Omental fat pad (tissue), 4 donors: ENCODE data around the gene SCRN1. TPM values are rescaled to one million over a fixed set of nuclear protein-coding genes. Genes with fewer than 3 reads are reported as not detected.

ENCODE experiments used
- ATAC-seq: fragments of 150-250 bp; one replicate; pipeline ENCODE4 v1.9.1; 2016; ENCODE audit warnings: mild to moderate bottlenecking, moderate library complexity; ENCODE audit not compliant: low FRiP score
- DNase-seq: peaks from one replicate; pipeline ENCODE4 v3.0.0-alpha.2; 2019; ENCODE audit warnings: low spot score
- total RNA-seq, 4 donors: library from RNA; depleted of rRNA; stranded (reverse); fragments of >200 nt; gene quantifications; one replicate each; pipeline ENCODE4 v1.1.0, GENCODE V29; 2016
- TF ChIP-seq, protein P1 (sequence below), 3 donors: fragments of 450-650 bp; IDR thresholded peaks; one replicate each; pipeline ENCODE4 v1.5.1; 2016 to 2017; ENCODE audit warnings: antibody characterized with exemption in 3 of 3, mild to moderate bottlenecking in 3 of 3, moderate library complexity in 2 of 3

SCRN1 gene
- total RNA-seq, 4 donors from 2014 or later: 19.7 to 43.1 (median 31.0) TPM

DNA sequence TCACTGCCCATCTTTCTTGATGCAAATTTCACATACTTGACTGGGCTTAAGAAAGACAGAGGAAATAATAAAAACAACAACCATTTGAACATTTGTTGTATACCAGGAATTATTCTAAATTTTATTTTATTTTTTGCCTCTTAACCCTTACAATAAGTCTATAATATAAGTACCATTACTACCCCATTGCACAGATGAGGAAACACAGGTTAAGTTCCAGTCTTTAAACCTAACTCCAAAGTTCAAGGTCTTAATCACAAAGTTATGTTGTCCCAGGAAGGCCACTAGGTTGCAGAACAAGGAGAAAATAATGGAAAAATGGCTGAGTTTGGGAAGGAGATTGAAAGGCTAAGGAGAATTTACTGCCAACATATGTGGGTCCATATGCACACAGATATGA lies 33.4 kb upstream of the SCRN1 start:
- ATAC-seq: no peak
- TF ChIP-seq, protein P1, sequence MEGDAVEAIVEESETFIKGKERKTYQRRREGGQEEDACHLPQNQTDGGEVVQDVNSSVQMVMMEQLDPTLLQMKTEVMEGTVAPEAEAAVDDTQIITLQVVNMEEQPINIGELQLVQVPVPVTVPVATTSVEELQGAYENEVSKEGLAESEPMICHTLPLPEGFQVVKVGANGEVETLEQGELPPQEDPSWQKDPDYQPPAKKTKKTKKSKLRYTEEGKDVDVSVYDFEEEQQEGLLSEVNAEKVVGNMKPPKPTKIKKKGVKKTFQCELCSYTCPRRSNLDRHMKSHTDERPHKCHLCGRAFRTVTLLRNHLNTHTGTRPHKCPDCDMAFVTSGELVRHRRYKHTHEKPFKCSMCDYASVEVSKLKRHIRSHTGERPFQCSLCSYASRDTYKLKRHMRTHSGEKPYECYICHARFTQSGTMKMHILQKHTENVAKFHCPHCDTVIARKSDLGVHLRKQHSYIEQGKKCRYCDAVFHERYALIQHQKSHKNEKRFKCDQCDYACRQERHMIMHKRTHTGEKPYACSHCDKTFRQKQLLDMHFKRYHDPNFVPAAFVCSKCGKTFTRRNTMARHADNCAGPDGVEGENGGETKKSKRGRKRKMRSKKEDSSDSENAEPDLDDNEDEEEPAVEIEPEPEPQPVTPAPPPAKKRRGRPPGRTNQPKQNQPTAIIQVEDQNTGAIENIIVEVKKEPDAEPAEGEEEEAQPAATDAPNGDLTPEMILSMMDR (IDR thresholded peaks at IDR 0.05): no peak
- DNase-seq: no peak

DNA sequence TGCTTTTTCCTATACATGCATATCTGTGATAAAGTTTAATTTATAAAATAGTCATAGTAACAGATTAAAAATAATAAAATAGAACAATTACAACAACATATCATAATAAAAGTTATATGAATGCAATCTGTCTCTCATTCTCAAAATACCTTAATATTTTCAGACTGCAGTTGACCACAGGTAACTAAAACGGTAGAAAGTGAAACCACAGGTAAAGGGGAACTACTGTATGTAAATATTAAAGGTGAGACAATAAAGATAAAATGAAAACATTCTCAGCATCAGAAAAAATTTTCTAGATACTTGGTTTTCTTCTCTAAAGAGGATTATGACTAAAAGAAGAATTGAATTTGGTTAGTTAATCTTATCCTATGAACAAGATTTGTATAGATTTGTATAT lies 30.9 kb upstream of the SCRN1 start:
- DNase-seq (no peak), ATAC-seq (no peak)
- TF ChIP-seq, protein P1 (IDR thresholded peaks at IDR 0.05): no peak

DNA sequence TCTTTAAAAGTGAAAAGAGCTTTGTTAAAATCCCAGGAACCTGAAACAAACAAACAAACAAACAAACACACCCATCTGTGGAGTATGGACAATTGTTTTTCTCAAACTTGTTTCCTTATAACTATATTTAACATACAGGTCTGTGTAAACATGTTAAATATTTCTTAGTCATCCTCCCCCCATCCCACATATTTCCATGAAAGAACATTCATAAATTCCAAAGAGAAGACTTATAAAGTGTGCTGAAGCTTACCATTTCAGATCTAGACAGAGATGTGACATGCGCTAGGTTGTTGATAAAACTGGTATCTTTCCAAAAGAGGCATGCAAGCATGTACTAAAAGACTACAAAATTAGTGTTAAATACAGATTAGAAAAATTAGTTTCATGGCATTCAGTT lies 30.4 kb upstream of the SCRN1 start:
- ATAC-seq (no peak), DNase-seq (no peak)
- TF ChIP-seq, protein P1 (IDR thresholded peaks at IDR 0.05): no peak

DNA sequence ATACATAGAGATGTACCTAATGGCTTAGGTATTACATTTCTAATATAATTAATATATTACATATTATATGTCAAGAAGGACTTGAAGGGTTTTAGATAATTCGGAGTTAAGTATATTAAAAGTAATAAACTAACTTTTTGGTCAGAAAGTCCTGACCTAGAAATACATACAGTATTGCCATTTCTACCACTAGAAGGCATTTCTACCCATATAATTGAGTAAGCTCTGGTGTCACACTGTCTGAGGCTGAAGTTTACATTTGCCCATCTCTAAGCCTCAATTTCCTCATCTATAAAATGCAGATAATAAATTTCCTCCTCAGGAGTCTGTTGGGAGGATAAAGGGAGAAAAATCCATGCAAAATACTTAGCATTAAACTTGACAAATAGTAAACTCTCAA lies 29.8 kb upstream of the SCRN1 start:
- DNase-seq (no peak), ATAC-seq (no peak)
- TF ChIP-seq, protein P1 (IDR thresholded peaks at IDR 0.05): no peak

DNA sequence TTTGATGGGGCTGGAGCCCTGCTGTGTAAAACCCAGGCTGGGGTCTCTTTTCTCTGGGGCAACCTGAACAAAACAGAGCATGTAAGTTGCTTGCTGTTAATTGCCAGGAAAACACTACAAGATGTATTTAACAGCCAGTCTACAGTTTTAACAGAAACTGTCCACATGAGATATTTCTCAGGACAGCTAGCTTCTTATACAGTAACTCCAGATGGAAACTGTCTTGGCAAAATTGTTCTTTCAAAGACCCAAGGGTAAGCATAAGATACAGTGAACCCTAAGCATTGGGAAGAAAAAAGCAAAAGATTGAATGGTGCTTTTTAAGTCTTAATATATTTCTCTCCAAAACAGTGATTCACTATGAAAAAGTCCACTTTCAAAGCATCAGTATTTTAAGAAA lies 28.9 kb upstream of the SCRN1 start:
- no peak for DNase-seq
- TF ChIP-seq, protein P1 (IDR thresholded peaks at IDR 0.05): no peak
- ATAC-seq: no peak

DNA sequence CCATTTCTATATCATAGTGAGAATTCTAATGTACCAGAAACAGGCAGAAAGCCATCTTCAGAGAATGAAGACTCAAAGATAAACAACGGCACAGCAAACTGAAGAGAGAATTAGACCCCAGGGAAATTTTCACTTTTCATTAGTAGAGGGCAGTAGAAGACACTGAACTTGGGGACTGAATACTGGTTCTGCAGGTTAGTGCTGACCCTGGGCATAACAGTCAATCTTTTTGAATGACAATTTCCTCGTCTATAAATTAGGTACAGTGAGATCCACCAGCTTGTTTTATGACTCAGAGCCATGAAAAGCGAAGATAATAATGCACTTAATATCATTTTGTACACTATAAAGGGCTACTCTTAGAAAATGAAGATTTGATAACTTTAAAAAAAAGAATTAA lies 23.2 kb upstream of the SCRN1 start:
- TF ChIP-seq, protein P1 (IDR thresholded peaks at IDR 0.05): no peak
- ATAC-seq: no peak

DNA sequence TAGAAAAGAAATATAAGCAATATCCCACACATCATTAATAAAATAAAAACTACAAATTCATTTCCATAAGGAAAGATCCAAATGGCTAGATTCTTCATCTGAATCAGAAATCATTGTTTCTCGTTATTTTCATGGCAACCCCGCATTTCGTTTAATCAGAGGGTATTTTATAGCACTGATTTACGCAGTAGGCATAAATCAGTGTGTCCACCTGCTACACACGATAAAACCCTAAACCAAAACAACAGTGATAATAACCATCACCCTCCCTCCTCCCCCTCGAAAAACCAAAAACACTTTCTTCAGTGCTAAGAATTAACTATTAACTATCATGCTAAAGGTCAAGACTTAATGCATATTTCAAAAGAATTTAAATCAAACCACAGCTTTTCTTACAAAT lies 20.4 kb upstream of the SCRN1 start:
- TF ChIP-seq, protein P1 (IDR thresholded peaks at IDR 0.05): no peak
- ATAC-seq (no peak), DNase-seq (no peak)

More for the DNA sequence above, 23.2 kb upstream of the SCRN1 start:
- DNase-seq: no peak
